D721Med (cell line): Measurements from ENCODE around the gene HPCA.

ENCODE experiments used
- DNase-seq: peaks from one replicate; pipeline ENCODE4 v3.0.0; 2011; ENCODE audit warnings: low spot score; ENCODE audit not compliant: insufficient read length
- FAIRE-seq: peaks from 2 replicates; lab custom pipeline; 2011; peaks lifted over from hg19 to GRCh38; lab: Jason Lieb, UNC
- CTCF ChIP-seq: IDR thresholded peaks from 2 replicates; pipeline ENCODE4 v1.5.1; 2012; ENCODE audit warnings: mild to moderate bottlenecking, control low read depth; ENCODE audit not compliant: insufficient read depth; ENCODE audit errors: missing control alignments

HPCA gene

DNA sequence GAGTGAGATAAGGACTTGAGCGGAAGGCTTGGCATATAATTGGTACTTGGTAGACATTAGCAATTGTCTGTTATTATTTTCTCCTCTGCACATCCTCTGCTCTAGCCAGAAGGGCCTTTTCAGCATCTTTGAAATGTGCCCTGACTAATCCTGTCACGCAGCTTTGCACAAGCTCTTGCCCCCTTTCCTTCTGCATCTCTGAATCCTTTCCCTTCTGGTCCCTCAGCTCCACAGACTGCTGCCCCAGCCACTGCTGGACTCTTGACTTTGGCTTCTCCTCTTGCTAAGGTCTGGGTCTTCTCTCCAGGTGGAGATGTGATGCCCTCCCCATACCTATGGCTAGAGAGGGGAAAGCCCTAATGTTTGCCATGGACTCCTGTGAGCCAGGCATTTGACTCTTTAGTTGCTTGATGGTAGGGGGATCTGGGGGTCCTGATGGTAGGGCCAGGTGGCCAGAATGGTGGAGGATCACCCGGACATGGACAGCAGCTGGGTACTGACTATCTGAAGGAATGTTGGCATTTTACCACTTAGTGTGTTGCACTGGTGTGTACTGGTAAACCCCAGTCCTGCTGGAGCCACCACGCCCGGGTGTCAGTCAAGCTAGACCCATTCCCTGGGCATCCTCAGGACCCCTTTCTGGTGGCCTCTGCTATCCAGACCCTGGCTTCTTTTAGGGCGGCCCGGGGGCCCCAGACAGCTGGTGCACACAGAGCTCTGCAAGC, 4.4 kb downstream of the HPCA start:
- TF ChIP-seq CTCF, result no peak
- no peak for FAIRE-seq

GRCh38 chr1:32891241-32891570, 4.9 kb downstream of the HPCA start:
- TF ChIP-seq CTCF, result no peak
- no peak for FAIRE-seq
- no peak for DNase-seq

More for the DNA sequence above, 4.4 kb downstream of the HPCA start:
- no peak for DNase-seq

- DNase-seq (no peak), FAIRE-seq (no peak)
- TF ChIP-seq CTCF, result no peak
These were observed 5.3 kb downstream of the HPCA start for GRCh38 chr1:32891630-32892029.

GRCh38 chr1:32892368-32893197, 6.3 kb downstream of the HPCA start:
- DNase-seq, result peak; percentile 79
- FAIRE-seq, result no peak
- TF ChIP-seq CTCF, result peak; percentile 0

GRCh38 chr1:32893198-32894018, 7.1 kb downstream of the HPCA start:
- FAIRE-seq (no peak), DNase-seq (peak; percentile 78)

More at GRCh38 chr1:32893198-32894018, 7.1 kb downstream of the HPCA start:
- TF ChIP-seq CTCF, result no peak
